Measurements from ENCODE around the gene ZNF764.

ZNF764 gene

DNA sequence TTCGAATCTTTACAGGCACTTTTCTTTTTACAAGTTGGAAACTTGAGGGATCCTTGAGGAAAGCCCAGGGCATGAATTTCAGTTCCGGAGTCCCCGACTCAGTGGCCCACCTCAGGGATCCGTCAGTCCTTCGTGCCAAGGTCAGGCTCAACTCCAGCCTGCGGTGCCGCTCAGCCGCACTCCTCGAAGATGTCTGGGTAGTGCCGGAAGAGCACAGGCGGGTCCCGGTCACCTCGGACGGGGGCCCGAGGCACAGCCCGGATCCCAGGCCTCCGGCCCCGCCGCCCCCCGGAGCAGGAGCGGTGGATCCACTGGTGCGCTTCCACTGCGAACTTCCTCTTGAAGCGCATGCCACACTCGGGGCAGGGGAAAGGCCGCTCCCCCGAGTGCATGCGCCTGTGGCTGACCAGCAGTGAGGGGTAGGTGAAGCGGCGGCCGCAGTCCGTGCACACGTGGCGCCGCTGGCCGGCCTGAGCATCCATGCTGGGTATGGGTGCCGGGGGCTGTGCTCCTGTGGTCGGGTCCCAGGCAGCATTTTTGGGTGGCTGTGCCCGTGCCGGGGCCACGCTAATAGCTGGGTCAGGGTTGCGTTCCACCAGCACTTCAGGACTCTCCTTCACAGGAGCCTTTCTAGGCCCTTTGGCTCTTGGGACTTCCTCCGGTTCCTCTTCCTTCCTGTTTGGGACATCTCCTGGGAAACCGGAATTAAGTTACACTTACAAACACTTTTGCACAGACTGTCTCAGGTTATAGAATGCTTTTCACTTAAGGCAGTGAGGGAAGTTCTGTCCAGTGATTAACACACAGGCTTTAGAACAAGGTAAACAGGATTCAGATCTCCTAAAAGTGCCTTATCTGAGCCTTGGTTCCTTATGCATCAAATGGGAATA is 11.8 kb upstream of the ZNF764 start:
- DNase-seq (ENCODE audit: low spot score): no peak

- DNase-seq (ENCODE audit: low spot score): no peak
Observed at GRCh38 chr16:30569281-30569680, 11.1 kb upstream of the ZNF764 start.

DNA sequence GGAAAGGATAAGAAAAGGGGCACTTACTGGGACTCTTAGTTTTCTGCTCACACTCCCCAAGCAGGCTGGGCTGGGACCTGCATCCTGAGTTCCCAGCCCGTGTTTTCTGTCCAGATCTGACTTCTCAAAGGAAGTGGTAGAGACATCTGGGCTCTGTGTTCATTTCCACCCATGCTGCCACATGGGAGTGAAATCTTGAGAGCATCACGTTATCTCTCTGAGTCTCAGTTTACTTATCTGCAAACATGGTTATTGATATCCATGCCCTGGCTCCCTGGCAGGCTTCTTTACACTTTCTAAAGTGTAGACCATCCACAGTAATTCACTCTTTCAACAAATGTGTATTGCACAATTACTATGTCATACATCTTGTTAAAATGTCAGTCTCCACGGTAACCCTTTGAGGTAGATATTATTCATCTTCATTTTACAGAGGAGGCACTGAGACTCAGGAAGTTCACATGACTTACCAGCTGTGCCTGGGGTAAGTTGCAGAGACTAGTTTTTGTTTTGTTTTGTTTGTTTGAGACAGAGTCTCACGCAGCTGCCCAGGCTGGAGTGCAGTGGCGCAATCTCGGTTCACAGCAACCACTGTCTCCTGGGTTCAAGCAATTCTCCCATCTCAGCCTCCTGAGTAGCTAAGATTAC is 9.9 kb upstream of the ZNF764 start:
- peak; percentile 85 for DNase-seq (ENCODE audit: low spot score)

GRCh38 chr16:30567160-30567990 is 9.2 kb upstream of the ZNF764 start:
- no peak for DNase-seq (ENCODE audit: low spot score)

GRCh38 chr16:30566531-30566930 is 8.4 kb upstream of the ZNF764 start:
- DNase-seq (ENCODE audit: low spot score): no peak

GRCh38 chr16:30565984-30566383 is 7.8 kb upstream of the ZNF764 start:
- DNase-seq (ENCODE audit: low spot score): no peak

GRCh38 chr16:30565526-30565925 is 7.4 kb upstream of the ZNF764 start:
- no peak for DNase-seq (ENCODE audit: low spot score)

DNA sequence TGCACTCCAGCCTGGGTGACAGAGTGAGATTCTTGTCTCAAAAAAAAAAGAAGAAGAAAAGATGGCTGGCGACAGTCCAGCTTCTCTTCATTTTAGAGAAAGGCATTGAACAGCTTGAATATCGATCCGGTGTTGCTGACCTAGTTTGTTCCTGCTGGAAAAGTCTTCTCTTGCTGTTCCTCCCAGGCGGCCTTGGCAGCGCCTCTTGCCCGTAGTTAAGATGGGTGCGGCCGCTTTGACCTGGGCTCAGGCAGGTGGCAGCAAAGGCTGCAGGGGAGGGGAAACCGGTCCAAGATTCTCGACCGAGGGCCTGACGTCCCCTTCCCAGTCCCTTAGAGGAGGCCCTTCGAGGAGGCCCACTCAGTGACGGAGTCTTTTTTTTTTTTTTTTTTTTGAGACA is 3.8 kb upstream of the ZNF764 start:
- DNase-seq (ENCODE audit: low spot score): no peak

GRCh38 chr16:30561089-30561816 is 3.1 kb upstream of the ZNF764 start:
- DNase-seq (ENCODE audit: low spot score): no peak

GRCh38 chr16:30559690-30560089 is 1.5 kb upstream of the ZNF764 start:
- no peak for DNase-seq (ENCODE audit: low spot score)

DNA sequence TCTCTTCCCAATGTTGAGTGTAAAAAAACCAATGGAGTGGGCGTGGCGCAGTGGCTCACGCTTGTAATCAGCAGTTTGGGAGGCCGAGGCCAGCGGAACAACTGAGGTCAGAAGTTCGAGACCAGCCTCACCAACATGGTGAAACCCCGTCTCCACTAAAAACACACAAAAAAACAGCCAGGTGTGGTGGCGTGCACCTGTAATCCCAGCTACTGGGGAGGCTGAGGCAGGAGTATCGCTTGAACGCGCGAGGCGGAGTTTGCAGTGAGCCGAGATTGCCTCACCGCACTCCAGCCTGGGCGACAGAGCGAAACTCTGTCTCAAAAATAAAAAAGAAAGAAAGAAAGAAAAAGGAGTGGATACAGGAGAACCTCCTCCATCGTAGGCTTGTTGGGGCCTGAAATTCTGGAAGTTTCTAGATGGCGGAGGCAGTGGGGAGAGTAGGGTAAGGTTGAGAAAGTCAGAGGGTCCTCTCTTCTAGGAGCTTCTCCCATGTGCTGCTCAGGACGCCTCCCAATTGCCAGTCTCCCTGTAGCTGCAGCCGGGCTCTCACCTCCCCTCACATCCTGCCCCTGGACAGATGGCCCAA is 709 bp upstream of the ZNF764 start:
- no peak for DNase-seq (ENCODE audit: low spot score)

DNA sequence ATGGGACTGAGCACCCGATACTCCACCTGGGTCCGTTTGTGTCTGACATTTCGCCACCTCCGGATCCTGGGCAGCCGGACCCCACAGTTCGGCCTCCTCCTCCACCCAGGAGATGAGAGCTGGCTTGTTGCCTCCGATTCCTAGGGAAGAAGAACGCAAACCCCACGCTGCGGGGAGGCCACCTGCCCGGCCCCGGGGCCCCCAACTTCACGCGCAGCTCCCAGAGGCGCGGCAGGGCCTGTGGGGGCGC is 542 bp downstream of the ZNF764 start:
- DNase-seq (ENCODE audit: low spot score): no peak

DNA sequence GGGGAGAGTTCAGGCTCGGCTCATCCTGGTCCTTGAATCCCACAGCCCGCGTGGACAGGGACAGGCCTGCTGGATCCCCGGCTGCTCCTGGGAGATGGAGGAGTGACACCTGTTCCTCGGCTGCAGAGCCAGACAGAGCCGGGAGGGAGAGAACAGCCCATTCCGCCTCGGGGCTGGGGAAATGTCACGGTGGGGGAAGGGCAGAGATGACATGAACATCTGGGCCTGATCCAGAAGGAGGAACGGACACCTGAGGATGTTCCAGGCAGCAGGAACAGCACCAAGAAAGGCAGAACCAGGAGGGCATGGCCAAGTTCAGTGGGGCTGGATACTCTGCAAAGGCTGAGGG is 2.1 kb downstream of the ZNF764 start:
- no peak for DNase-seq (ENCODE audit: low spot score)

DNA sequence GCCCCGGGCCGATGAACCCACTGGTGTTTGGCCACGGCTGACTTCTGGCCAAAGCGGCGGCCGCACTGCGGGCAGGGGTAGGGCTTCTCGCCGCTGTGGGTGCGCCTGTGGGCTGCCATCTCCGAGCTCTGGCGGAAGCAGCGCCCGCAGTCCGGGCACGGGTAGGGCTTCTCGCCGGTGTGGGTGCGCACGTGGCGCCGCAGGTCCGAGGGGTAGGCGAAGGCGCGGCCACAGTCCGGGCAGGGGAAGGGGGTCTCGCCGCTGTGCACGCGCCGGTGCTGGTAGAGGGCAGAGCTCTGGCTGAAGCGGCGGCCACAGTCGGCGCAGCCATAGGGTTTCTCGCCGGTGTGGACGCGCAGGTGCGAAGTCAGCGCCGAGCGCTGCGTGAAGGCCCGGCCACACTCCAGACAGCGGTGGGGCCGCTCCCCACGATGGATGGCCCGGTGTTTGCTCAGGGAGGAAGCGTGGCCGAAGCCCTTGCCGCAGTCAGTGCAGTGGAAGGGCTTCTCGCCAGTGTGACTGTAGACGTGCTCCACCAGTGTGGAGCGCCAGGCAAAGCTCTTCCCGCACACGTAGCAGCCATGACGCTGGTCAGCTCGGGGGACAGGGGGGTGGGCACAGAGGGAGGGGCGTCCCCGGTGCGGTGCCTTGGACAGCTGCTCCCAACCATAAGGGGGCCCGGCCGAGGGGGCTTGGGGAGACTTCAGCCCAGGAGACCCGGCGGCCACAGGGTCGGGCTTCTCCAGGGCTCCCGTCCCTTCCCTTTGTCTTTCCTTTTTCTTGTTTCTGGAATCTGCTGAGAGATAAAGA is 2.7 kb downstream of the ZNF764 start:
- DNase-seq (ENCODE audit: low spot score): no peak

DNA sequence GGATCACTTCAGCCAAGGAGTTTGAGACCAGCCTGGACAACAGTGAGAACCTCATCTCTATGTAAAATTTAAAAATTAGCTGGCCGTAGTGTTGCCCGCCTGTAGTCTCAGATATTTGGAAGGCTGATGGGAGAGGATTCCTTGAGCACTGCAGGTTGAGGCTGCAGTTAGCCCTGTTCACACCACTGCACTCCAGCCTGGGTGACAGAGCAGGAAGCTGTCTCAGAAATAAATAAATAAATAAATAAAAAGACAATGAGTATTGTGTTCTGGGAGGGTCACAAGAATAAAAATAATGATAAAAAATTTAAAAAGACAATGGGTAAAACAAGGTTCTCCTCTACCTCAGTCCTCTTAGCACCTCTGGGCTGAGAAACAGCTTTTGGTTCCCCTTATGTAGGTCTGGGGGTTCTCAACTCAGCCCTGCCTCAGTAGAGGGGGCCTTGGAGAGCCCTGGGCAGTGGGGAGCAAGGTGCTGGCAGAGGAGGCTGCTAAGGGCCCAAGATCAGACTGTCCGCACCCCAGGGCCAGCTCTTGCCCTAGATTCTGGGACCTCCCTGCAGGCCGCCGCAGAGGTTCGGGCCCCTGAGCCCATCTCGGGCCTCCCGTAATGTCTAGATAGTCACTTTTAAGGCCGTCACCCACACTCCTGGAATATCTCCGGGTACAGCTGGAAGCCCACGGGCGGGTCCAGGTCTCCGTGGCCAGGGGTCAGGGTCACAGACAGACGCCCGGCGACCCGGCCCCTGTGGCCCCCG is 3.4 kb downstream of the ZNF764 start:
- DNase-seq (ENCODE audit: low spot score): no peak

GRCh38 chr16:30553393-30553899 is 4.7 kb downstream of the ZNF764 start:
- no peak for DNase-seq (ENCODE audit: low spot score)

GRCh38 chr16:30552956-30553355 is 5.2 kb downstream of the ZNF764 start:
- no peak for DNase-seq (ENCODE audit: low spot score)

GRCh38 chr16:30551781-30552180 is 6.4 kb downstream of the ZNF764 start:
- no peak for DNase-seq (ENCODE audit: low spot score)

- no peak for DNase-seq (ENCODE audit: low spot score)
Observed at GRCh38 chr16:30548416-30549253, 9.5 kb downstream of the ZNF764 start.
